GM12874 (cell line): ENCODE results near the gene SVIL.

Source experiments
- TF ChIP-seq, protein P1 (sequence below): IDR thresholded peaks from 2 replicates; pipeline ENCODE4 v1.5.1; 2011; ENCODE audit warnings: low read depth, mild to moderate bottlenecking, control low read depth, low read length, moderate library complexity; ENCODE audit not compliant: insufficient read depth

The SVIL gene

DNA sequence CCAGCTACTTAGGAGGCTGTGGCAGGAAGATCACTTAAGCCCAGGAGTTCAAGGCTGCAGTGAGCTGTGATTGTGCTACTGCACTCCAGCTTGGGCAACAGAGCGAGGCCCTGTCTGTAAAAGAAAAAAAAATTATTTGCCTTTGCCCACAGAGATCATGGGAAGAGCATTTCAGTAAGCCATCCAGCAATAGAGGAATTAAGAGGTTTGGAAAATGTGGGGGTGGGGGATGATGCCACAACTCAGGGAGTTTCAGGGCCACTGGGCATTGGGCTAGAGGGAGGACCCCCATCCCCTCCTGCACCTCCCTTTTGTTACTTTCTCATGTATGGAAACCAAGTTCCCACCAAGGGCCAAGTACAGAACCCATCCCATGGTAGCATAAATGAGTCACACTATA lies 38.4 kb downstream of the SVIL start:
- TF ChIP-seq, protein P1, sequence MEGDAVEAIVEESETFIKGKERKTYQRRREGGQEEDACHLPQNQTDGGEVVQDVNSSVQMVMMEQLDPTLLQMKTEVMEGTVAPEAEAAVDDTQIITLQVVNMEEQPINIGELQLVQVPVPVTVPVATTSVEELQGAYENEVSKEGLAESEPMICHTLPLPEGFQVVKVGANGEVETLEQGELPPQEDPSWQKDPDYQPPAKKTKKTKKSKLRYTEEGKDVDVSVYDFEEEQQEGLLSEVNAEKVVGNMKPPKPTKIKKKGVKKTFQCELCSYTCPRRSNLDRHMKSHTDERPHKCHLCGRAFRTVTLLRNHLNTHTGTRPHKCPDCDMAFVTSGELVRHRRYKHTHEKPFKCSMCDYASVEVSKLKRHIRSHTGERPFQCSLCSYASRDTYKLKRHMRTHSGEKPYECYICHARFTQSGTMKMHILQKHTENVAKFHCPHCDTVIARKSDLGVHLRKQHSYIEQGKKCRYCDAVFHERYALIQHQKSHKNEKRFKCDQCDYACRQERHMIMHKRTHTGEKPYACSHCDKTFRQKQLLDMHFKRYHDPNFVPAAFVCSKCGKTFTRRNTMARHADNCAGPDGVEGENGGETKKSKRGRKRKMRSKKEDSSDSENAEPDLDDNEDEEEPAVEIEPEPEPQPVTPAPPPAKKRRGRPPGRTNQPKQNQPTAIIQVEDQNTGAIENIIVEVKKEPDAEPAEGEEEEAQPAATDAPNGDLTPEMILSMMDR = no peak

DNA sequence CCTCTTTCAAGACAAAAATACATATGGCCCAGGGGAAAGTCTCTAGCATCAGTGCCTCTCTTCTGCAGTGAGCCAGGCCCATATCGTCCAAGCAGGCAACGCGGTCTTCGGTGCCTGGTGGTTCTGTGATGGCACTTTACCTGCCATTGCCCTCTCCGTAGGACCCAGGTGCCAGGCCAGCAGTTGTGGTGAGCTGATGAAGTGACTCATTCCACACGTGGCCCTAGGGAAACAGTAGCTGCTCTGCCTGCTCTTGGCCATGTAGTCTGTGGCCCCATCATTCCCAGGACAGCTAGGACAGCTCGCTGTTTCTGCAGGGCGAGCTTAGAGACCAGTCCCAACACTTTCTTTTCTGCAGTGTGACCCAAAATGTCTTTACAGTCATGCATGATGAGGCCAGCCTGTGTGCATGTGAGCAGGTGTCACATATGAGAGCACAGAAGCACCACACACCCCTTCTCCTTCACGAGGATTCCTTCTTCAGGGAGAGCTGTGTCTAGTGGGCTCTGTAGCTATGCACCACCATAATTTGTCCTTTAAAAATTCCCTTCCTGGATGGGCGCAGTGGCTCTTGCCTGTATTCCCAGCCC lies 39.0 kb downstream of the SVIL start:
- TF ChIP-seq, protein P1 = no peak

DNA sequence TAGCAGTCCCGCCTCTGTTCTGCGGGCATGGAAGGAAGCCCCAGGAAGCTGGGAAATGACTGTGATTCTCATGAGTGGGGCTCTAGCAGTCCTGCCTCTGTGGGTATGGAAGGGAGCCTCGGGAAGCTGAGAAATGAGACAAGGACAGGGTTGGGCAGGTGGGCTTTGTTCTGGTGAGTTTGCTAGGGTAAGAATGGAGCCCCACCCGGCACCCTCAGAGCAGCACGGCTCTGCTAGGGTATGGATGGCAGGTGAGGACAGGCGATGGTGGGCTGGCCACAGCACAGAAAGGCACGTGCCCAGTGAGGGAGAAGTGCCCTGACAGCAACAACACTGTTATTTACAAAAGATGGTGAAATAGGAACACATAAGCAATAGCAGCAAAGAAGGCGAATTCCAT lies 39.6 kb downstream of the SVIL start:
- TF ChIP-seq, protein P1 = no peak

DNA sequence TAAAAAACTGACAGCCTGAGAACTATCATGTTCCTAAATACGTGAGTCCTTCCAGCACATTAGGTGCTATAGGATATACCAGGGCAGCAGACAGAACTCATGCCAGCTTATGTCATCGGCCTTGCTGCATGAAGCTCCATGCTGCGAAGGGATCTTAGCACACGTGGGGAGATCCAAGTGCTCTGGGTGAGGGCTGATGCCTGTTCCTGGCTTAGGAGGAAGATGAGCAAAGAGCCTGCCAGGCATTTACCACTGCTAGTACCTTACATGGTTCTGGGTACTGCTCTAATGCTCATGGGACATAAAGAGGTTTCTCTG lies 43.2 kb downstream of the SVIL start:
- TF ChIP-seq, protein P1 = no peak

DNA sequence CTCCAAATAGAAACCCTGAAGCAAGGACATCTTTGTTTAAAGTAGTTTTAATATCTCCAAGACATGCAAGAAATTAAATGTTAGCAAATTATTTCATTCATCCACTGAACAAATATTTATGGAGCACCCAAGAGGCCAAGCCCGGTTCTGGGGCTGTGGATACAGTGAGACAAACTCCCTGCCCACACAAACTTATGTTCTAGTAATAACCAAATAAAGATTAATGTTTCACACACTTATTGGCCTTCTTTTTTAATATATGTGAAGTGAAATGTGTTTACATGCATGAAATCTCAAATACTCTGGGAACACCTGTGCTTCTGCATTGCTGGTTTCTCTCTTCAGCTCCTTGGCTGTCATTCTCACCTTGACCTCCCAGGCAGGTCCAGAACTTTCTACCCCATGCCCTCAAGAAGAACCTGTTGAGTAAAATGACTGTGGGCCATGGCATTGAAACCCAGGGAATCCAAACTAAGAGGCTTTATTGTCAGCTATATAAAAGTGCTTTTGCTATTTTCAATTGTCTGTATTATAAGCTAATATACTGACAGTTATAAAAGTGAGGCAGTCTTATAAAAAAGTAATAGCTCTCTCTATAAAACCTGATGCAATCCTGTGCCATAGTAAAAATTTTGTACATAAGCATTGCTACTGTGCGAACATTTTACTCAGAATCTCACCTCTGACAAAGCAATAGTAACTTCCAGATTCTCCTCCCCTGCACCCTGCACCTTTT lies 43.7 kb downstream of the SVIL start:
- TF ChIP-seq, protein P1 = no peak

DNA sequence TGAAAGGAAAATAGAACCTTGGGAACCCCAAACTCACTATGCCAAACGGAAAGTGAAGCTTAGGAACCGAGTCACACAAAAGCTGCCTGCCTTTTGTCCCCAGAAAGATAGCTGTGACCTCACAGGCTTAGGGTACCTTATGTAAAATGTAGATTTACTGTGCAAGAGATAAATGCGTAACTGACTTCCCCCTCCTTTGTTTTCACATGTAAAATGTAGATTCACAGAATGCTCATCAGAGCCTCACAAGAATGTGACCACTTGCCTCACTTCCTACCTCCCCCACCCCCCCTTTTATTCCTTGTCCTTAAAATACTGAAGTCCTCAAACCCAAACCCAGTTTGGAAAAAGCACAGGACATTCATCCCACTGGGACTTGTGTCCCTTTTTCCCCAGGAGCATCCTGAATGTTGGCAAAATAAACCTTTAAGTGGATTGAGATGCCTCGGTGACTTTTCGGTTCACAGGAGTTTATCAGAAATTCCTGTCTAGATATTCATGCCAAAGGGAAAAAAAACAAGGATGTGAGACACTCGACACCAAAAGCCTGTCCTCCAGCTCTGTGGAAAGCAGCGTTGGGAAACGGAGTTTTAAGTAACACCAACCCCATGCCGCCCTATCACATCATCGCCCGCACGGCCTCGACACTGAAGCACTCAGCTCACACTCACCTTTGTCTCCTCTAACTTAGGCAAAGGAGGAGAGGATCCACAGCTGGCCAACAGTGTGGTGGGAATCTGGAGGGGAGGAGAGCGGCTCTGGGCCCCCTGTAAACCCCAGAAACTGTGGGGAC lies 45.9 kb downstream of the SVIL start:
- TF ChIP-seq, protein P1 = no peak

DNA sequence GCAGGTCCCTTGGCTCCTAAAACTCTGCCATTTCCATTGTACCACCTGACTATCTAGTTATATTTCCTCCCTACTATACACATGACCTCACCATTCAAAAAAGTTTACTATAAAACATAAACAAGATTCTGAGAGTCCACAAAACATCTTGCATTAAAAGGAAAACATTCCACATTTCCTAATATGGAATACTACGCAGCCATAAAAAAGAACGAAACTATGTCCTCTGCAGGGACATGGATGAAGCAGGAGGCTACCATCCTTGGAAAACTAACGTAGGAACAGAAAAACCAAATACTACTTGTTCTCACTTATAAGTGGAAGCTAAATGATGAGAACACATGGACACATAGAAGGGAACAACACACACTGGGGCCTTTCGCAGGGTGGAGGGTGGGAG lies 48.3 kb downstream of the SVIL start:
- TF ChIP-seq, protein P1 = no peak
